Body of pancreas (tissue), 4 donors: ENCODE results near the gene GOPC. TPM values are rescaled to one million over a fixed set of nuclear protein-coding genes. Genes with fewer than 3 reads are reported as not detected.

Experiments used
- ATAC-seq: fragments of 150-250 bp; one replicate; pipeline ENCODE4 v1.9.1; 2016
- DNase-seq, 4 donors: peaks; one replicate each; pipeline ENCODE4 v3.0.0-alpha.2; 2019
- H3K27ac ChIP-seq, 4 donors: fragments of 200-600 bp; sonication (generic); 1 replicate in 3 of 4; 2 replicates in 1 of 4; pipeline versions ENCODE4 v1.5.1 to v1.6.1; 2016 to 2019; ENCODE audit warnings: mild to moderate bottlenecking in 1 of 4, mixed read lengths in 1 of 4, moderate library complexity in 1 of 4
- H3K27me3 ChIP-seq, 2 donors: fragments of 200-600 bp; sonication (generic); one replicate each; pipeline ENCODE4 v1.6.0; 2016; ENCODE audit warnings: mild to moderate bottlenecking in 1 of 2
- H3K36me3 ChIP-seq, 2 donors: fragments of 200-600 bp; sonication (generic); replicated peaks in 1 of 2; 2 replicates each; pipeline ENCODE4 v1.5.1; 2016; ENCODE audit warnings: low read depth in 2 of 2; ENCODE audit not compliant: insufficient read depth in 1 of 2
- H3K4me1 ChIP-seq: fragments of 200-600 bp; sonication (generic); one replicate; pipeline ENCODE4 v1.6.0; 2016
- H3K4me3 ChIP-seq, 2 donors: fragments of 200-600 bp; sonication (generic); 1 replicate in 1 of 2; 2 replicates in 1 of 2; pipeline ENCODE4 v1.5.1; 2016 to 2019
- H3K9me3 ChIP-seq, 3 donors: fragments of 200-600 bp; sonication (generic); 1 replicate in 2 of 3; 2 replicates in 1 of 3; pipeline ENCODE4 v1.5.1; 2016
- CTCF ChIP-seq, 7 experiments: fragments of 450-650 bp in 4 of 7; fragments of 200-600 bp in 3 of 7; sonication (generic) in 3 of 7; IDR thresholded peaks; one replicate each; pipeline ENCODE4 v1.5.1; 2016 to 2019; ENCODE audit warnings: antibody characterized with exemption in 7 of 7
- POLR2A ChIP-seq, 3 donors: fragments of 450-650 bp; IDR thresholded peaks; one replicate each; pipeline ENCODE4 v1.6.1; 2016; ENCODE audit warnings: antibody characterized with exemption in 3 of 3, mild to moderate bottlenecking in 2 of 3
- WGBS, 2 donors: methylation state at CpG; one replicate each; pipeline ENCODE4 v1.1.5; 2017; 5-methylcytosine and 5-hydroxymethylcytosine counted together
- intact Hi-C: fragments of 100-400 bp; cut with DNase I; formaldehyde crosslinking; loops from one replicate; pipeline ENCODE4 v1.15.1; 2023
- total RNA-seq, 2 donors: library from RNA; depleted of rRNA; stranded (reverse); fragments of >200 nt; gene quantifications; one replicate each; pipeline ENCODE4 v1.1.0, GENCODE V29; 2016

GOPC gene
- total RNA-seq, 2 donors from 2014 or later, result 7.9 to 16.6 TPM

- Histone ChIP-seq H3K9me3 (no peaks in the 10 kb centered on the region), H3K27ac (no peak overlapping the region), H3K36me3 (peaks cover 0 to 2% of the 10 kb centered on the region in 2 donors), H3K4me1 (no peaks in the 10 kb centered on the region), H3K4me3 (no peak overlapping the region), H3K27me3 (no peaks in the 10 kb centered on the region)
- ATAC-seq, result no peak
- DNase-seq, result no peak
- WGBS, 2 donors, result 0% methylated on average over 1 of the region's 1 CpG
- TF ChIP-seq POLR2A (IDR thresholded peaks at IDR 0.05) (no peak), CTCF (IDR thresholded peaks at IDR 0.05) (no peak)
- intact Hi-C loops, result no loop called here
Observed at GRCh38 chr6:117568831-117569410, 33.4 kb downstream of the GOPC start.

GRCh38 chr6:117568247-117568646 lies 34.1 kb downstream of the GOPC start:
- no peaks in the 10 kb centered on the region for H3K9me3 ChIP-seq
- WGBS, 2 donors, result 94 to 96% methylated on average over 2 of the region's 2 CpGs
- intact Hi-C loops, result no loop called here
- H3K4me3 ChIP-seq, result no peak overlapping the region
- H3K27me3 ChIP-seq, result no peaks in the 10 kb centered on the region
- H3K36me3 ChIP-seq, result peaks cover 0 to 2% of the 10 kb centered on the region in 2 donors
- no peaks in the 10 kb centered on the region for H3K4me1 ChIP-seq
- DNase-seq (no peak), ATAC-seq (no peak)
- TF ChIP-seq CTCF (IDR thresholded peaks at IDR 0.05) (no peak), POLR2A (IDR thresholded peaks at IDR 0.05) (no peak)
- no peak overlapping the region for H3K27ac ChIP-seq

- ATAC-seq (no peak), DNase-seq (no peak)
Observed at GRCh38 chr6:117564681-117565080, 37.6 kb downstream of the GOPC start.

GRCh38 chr6:117561128-117561527 lies 41.2 kb downstream of the GOPC start:
- ATAC-seq, result no peak
- Histone ChIP-seq H3K27me3 (no peaks in the 10 kb centered on the region), H3K9me3 (no peaks in the 10 kb centered on the region), H3K4me1 (no peaks in the 10 kb centered on the region), H3K36me3 (peaks cover 3 to 9% of the 10 kb centered on the region in 2 donors), H3K27ac (no peak overlapping the region), H3K4me3 (no peak overlapping the region)
- intact Hi-C loops, result no loop called here
- TF ChIP-seq CTCF (IDR thresholded peaks at IDR 0.05) (no peak), POLR2A (IDR thresholded peaks at IDR 0.05) (no peak)
- no peak for DNase-seq
- 72 to 83% methylated on average over 3 of the region's 3 CpGs for WGBS, 2 donors

More at GRCh38 chr6:117564681-117565080, 37.6 kb downstream of the GOPC start:
- intact Hi-C loops, result no loop called here
- WGBS, 2 donors, result 91 to 100% methylated on average over 1 of the region's 1 CpG
- H3K4me1 ChIP-seq, result no peaks in the 10 kb centered on the region
- H3K9me3 ChIP-seq, result no peaks in the 10 kb centered on the region
- H3K4me3 ChIP-seq, result no peak overlapping the region
- H3K36me3 ChIP-seq, result peaks cover 4 to 9% of the 10 kb centered on the region in 2 donors
- TF ChIP-seq CTCF (IDR thresholded peaks at IDR 0.05) (no peak), POLR2A (IDR thresholded peaks at IDR 0.05) (no peak)
- no peak overlapping the region for H3K27ac ChIP-seq
- H3K27me3 ChIP-seq, result no peaks in the 10 kb centered on the region

- DNase-seq, result no peak
- intact Hi-C loops, result no loop called here
- Histone ChIP-seq H3K27me3 (no peaks in the 10 kb centered on the region), H3K27ac (no peak overlapping the region), H3K4me3 (no peak overlapping the region), H3K4me1 (no peaks in the 10 kb centered on the region), H3K9me3 (no peaks in the 10 kb centered on the region), H3K36me3 (peaks cover 3 to 9% of the 10 kb centered on the region in 2 donors)
- TF ChIP-seq POLR2A (IDR thresholded peaks at IDR 0.05) (no peak), CTCF (IDR thresholded peaks at IDR 0.05) (no peak)
- WGBS, 2 donors, result 78 to 80% methylated on average over 4 of the region's 4 CpGs
- ATAC-seq, result no peak
Observed at GRCh38 chr6:117559299-117559698, 43.0 kb downstream of the GOPC start.
